H9 (cell line): Measurements from ENCODE around the gene TRIP11. TPM values are rescaled to one million over a fixed set of nuclear protein-coding genes. Genes with fewer than 3 reads are reported as not detected.

ENCODE experiments used
- DNase-seq: peaks from one replicate; pipeline ENCODE4 v3.0.0-alpha.2; 2017
- H2AFZ ChIP-seq: one replicate; pipeline ENCODE4 v1.6.1; 2013; ENCODE audit warnings: mild to moderate bottlenecking, low read length, control low read depth, moderate library complexity
- H2AK5ac ChIP-seq: 2 replicates; pipeline ENCODE4 v1.6.1; 2013; ENCODE audit warnings: low read length, control low read depth, mixed read lengths; ENCODE audit not compliant: insufficient read length
- H2BK120ac ChIP-seq: one replicate; pipeline ENCODE4 v1.6.1; 2013; ENCODE audit warnings: low read depth, mild to moderate bottlenecking, low read length, control low read depth, inconsistent platforms; ENCODE audit not compliant: poor library complexity, severe bottlenecking
- H2BK12ac ChIP-seq: 2 replicates; pipeline ENCODE4 v1.6.1; 2013; ENCODE audit warnings: low read length, control low read depth, mixed read lengths, low read depth; ENCODE audit not compliant: insufficient read length
- H2BK15ac ChIP-seq: 2 replicates; pipeline ENCODE4 v1.6.1; 2013; ENCODE audit warnings: low read depth, low read length, control low read depth
- H2BK20ac ChIP-seq: one replicate; pipeline ENCODE4 v1.6.1; 2013; ENCODE audit warnings: low read depth, mild to moderate bottlenecking, low read length, control low read depth, inconsistent platforms; ENCODE audit not compliant: poor library complexity, severe bottlenecking
- H2BK5ac ChIP-seq: 2 replicates; pipeline ENCODE4 v1.6.1; 2013; ENCODE audit warnings: low read length, control low read depth, mixed read lengths; ENCODE audit not compliant: insufficient read length
- H3K14ac ChIP-seq: 2 replicates; pipeline ENCODE4 v1.6.1; 2013; ENCODE audit warnings: low read length, control low read depth; ENCODE audit not compliant: insufficient read depth
- H3K18ac ChIP-seq: 2 replicates; pipeline ENCODE4 v1.6.1; 2013; ENCODE audit warnings: low read depth, mild to moderate bottlenecking, mixed read lengths, low read length, control low read depth; ENCODE audit not compliant: insufficient read length
- H3K23ac ChIP-seq: 2 replicates; pipeline ENCODE4 v1.6.1; 2013; ENCODE audit warnings: low read length, control low read depth, mixed read lengths, low read depth; ENCODE audit not compliant: insufficient read length
- H3K23me2 ChIP-seq: 2 replicates; pipeline ENCODE4 v1.6.1; 2013; ENCODE audit warnings: low read depth, mild to moderate bottlenecking, mixed read lengths, low read length, control low read depth; ENCODE audit not compliant: insufficient read length, poor library complexity, severe bottlenecking
- H3K27ac ChIP-seq: 2 replicates; pipeline ENCODE4 v1.5.1; 2013; ENCODE audit warnings: low read length, control low read depth, mixed read lengths, low read depth; ENCODE audit not compliant: insufficient read length
- H3K27me3 ChIP-seq: 2 replicates; pipeline ENCODE4 v1.6.1; 2013; ENCODE audit warnings: low read length, control low read depth, inconsistent platforms; ENCODE audit not compliant: insufficient read depth
- H3K4ac ChIP-seq: 2 replicates; pipeline ENCODE4 v1.6.1; 2013; ENCODE audit warnings: low read depth, mild to moderate bottlenecking, control low read depth, inconsistent platforms, low read length, moderate library complexity
- H3K4me1 ChIP-seq: 2 replicates; pipeline ENCODE4 v1.6.1; 2013; ENCODE audit warnings: low read length, control low read depth, inconsistent platforms; ENCODE audit not compliant: insufficient read depth
- H3K4me2 ChIP-seq: 2 replicates; pipeline ENCODE4 v1.6.1; 2013; ENCODE audit warnings: low read length, control low read depth, mixed read lengths; ENCODE audit not compliant: insufficient read length, insufficient read depth
- H3K56ac ChIP-seq: 2 replicates; pipeline ENCODE4 v1.6.1; 2013; ENCODE audit warnings: low read depth, mild to moderate bottlenecking, mixed read lengths, low read length, control low read depth; ENCODE audit not compliant: insufficient read length
- H3K79me1 ChIP-seq: 2 replicates; pipeline ENCODE4 v1.6.1; 2013; ENCODE audit warnings: low read depth, mild to moderate bottlenecking, moderate library complexity, low read length, control low read depth, inconsistent platforms; ENCODE audit not compliant: insufficient read depth, poor library complexity, severe bottlenecking
- H3K79me2 ChIP-seq: 2 replicates; pipeline ENCODE4 v1.6.1; 2013; ENCODE audit warnings: low read length, control low read depth, inconsistent platforms; ENCODE audit not compliant: insufficient read depth
- H3K9ac ChIP-seq: 2 replicates; pipeline ENCODE4 v1.6.1; 2013; ENCODE audit warnings: low read length, control low read depth, mixed read lengths; ENCODE audit not compliant: insufficient read length; ENCODE audit errors: extremely low read depth
- H3K9me3 ChIP-seq: one replicate; pipeline ENCODE4 v1.6.1; 2013; ENCODE audit warnings: low read depth, low read length, inconsistent platforms; ENCODE audit not compliant: control insufficient read depth
- H3T11ph ChIP-seq: one replicate; pipeline ENCODE4 v1.6.1; 2013; ENCODE audit warnings: mild to moderate bottlenecking, low read length, control low read depth, inconsistent platforms
- H4K20me1 ChIP-seq: one replicate; pipeline ENCODE4 v1.6.1; 2013; ENCODE audit not compliant: control insufficient read depth, insufficient read length, insufficient read depth
- H4K5ac ChIP-seq: 2 replicates; pipeline ENCODE4 v1.6.1; 2013; ENCODE audit warnings: low read depth, mild to moderate bottlenecking, mixed read lengths, low read length, control low read depth; ENCODE audit not compliant: insufficient read length
- H4K8ac ChIP-seq: replicated peaks from 2 replicates; pipeline ENCODE4 v1.6.1; 2013; ENCODE audit warnings: low read length, control low read depth, mixed read lengths, low read depth; ENCODE audit not compliant: insufficient read length
- H4K91ac ChIP-seq: 2 replicates; pipeline ENCODE4 v1.6.1; 2013; ENCODE audit warnings: low read depth, mild to moderate bottlenecking, moderate library complexity, mixed read lengths, low read length, control low read depth; ENCODE audit not compliant: insufficient read length
- H3K27ac Mint-ChIP-seq, 3 experiments: 2 replicates in 2 of 3; 3 replicates in 1 of 3; pipeline ENCODE4 v1.8.0; 2020 to 2021; ENCODE audit warnings: mixed read lengths in 3 of 3, mild to moderate bottlenecking in 1 of 3, moderate library complexity in 1 of 3
- H3K27me3 Mint-ChIP-seq: 2 replicates; pipeline ENCODE4 v1.8.0; 2021; ENCODE audit warnings: low read depth, mild to moderate bottlenecking, moderate library complexity, mixed read lengths
- H3K36me3 Mint-ChIP-seq, 3 experiments: 2 replicates in 2 of 3; 3 replicates in 1 of 3; pipeline ENCODE4 v1.8.0; 2020 to 2021; ENCODE audit warnings: low read depth in 3 of 3, mixed read lengths in 3 of 3; ENCODE audit not compliant: insufficient read depth in 1 of 3
- H3K4me1 Mint-ChIP-seq, 2 experiments: 2 replicates each; pipeline ENCODE4 v1.8.0; 2020; ENCODE audit warnings: mixed read lengths in 2 of 2
- H3K4me3 Mint-ChIP-seq, 2 experiments: 2 replicates in 1 of 2; 3 replicates in 1 of 2; pipeline ENCODE4 v1.8.0; 2020 to 2021; ENCODE audit warnings: mild to moderate bottlenecking in 2 of 2, mixed read lengths in 2 of 2, moderate library complexity in 1 of 2
- H3K9me3 Mint-ChIP-seq, 2 experiments: 2 replicates in 1 of 2; 3 replicates in 1 of 2; pipeline ENCODE4 v1.8.0; 2020; ENCODE audit warnings: mild to moderate bottlenecking in 2 of 2, mixed read lengths in 2 of 2, moderate library complexity in 1 of 2
- WGBS: extraction: QIAGEN DNeasy Blood & Tissue Kit; methylation state at CpG from one replicate; pipeline ENCODE4 v1.1.7; 2013; ENCODE audit warnings: missing lambda C conversion rate, low lambda C conversion rate, mixed read lengths; ENCODE audit not compliant: insufficient read length; ENCODE audit errors: extremely low coverage; 5-methylcytosine and 5-hydroxymethylcytosine counted together
- total RNA-seq: library from RNA; stranded (reverse); gene quantifications from 2 replicates; pipeline ENCODE4 v1.2.1, GENCODE V29; 2021
- TF ChIP-seq, protein P1 (sequence below): fragments of 200-600 bp; sonication (generic); conservative IDR thresholded peaks from 3 replicates; pipeline ENCODE4 v1.8.0; 2021; ENCODE audit warnings: antibody characterized with exemption, mild to moderate bottlenecking

TRIP11 gene
- total RNA-seq, 1 experiment from 2014 or later, result 33.5 TPM

DNA sequence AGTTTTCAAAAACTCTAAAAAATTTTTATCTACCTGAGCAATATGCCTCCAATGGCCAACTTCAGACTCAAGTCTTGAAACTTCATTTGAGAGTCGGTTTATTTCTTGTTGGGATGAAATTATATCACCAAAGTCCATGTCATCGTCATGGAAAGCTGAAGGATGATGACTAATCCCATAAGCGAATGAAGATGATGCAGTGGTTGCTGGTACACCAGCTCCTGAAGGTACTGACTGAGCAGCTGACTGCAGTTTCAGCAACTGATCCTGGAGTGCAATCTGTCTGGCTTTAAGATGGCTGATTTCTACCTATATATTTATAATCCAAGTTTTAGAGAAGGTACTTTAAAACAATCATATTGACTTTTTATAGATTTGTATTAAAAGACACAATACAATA, 18.3 kb downstream of the TRIP11 start:
- no peaks in the 10 kb centered on the region for H3K9me3 ChIP-seq
- H2BK120ac ChIP-seq, result no peak overlapping the region
- H2BK12ac ChIP-seq, result no peak overlapping the region
- no peak overlapping the region for H3K9ac ChIP-seq
- no CpG with 5 or more reads among the region's 3 CpGs for whole genome bisulfite sequencing
- H2BK5ac ChIP-seq, result no peak overlapping the region
- H3K4me2 ChIP-seq, result no peak overlapping the region
- Mint-ChIP-seq H3K4me1 (no peaks in the 10 kb centered on the region; a peak in 1 of 4 replicates), H3K9me3 (no peaks in the 10 kb centered on the region), H3K4me3 (no peak overlapping the region), H3K36me3 (peaks cover 0 to 19% (median under 1%) of the 10 kb centered on the region in 3 experiments; a peak in 6 of 7 replicates), H3K27me3 (no peaks in the 10 kb centered on the region), H3K27ac (no peak overlapping the region)
- no peak overlapping the region for H3K18ac ChIP-seq
- H4K8ac ChIP-seq, result no peak overlapping the region
- no peaks in the 10 kb centered on the region for H3K79me2 ChIP-seq
- no peak overlapping the region for H2AK5ac ChIP-seq
- no peak overlapping the region for H2BK15ac ChIP-seq
- H2AFZ ChIP-seq, result no peak overlapping the region
- H3K27ac ChIP-seq, result no peak overlapping the region
- no peak for DNase-seq
- no peaks in the 10 kb centered on the region for H3K79me1 ChIP-seq
- no peaks in the 10 kb centered on the region for H3K4me1 ChIP-seq
- H4K20me1 ChIP-seq, result no peaks in the 10 kb centered on the region
- H4K5ac ChIP-seq, result no peak overlapping the region
- H3K14ac ChIP-seq, result no peak overlapping the region
- no peak overlapping the region for H3K56ac ChIP-seq
- no peak overlapping the region for H4K91ac ChIP-seq
- H2BK20ac ChIP-seq, result no peak overlapping the region
- no peak overlapping the region for H3T11ph ChIP-seq
- H3K23ac ChIP-seq, result no peak overlapping the region
- no peaks in the 10 kb centered on the region for H3K27me3 ChIP-seq
- no peaks in the 10 kb centered on the region for H3K23me2 ChIP-seq
- H3K4ac ChIP-seq, result no peak overlapping the region
- TF ChIP-seq, protein P1, sequence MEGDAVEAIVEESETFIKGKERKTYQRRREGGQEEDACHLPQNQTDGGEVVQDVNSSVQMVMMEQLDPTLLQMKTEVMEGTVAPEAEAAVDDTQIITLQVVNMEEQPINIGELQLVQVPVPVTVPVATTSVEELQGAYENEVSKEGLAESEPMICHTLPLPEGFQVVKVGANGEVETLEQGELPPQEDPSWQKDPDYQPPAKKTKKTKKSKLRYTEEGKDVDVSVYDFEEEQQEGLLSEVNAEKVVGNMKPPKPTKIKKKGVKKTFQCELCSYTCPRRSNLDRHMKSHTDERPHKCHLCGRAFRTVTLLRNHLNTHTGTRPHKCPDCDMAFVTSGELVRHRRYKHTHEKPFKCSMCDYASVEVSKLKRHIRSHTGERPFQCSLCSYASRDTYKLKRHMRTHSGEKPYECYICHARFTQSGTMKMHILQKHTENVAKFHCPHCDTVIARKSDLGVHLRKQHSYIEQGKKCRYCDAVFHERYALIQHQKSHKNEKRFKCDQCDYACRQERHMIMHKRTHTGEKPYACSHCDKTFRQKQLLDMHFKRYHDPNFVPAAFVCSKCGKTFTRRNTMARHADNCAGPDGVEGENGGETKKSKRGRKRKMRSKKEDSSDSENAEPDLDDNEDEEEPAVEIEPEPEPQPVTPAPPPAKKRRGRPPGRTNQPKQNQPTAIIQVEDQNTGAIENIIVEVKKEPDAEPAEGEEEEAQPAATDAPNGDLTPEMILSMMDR, result no peak
